Neural cell (in vitro differentiated cells): ENCODE data around the gene EXD3. TPM values are rescaled to one million over a fixed set of nuclear protein-coding genes. Genes with fewer than 3 reads are reported as not detected.

Experiments used
- H2AFZ ChIP-seq: fragments of 200-600, 300-800 bp; sonication (generic), shearing (Covaris generic); 2 replicates; pipeline ENCODE4 v1.6.0; 2014; ENCODE audit warnings: low read depth, mild to moderate bottlenecking, antibody characterized with exemption, low read length, moderate library complexity
- H3F3A ChIP-seq: fragments of 200-600 bp; shearing (Covaris generic); 2 replicates; pipeline ENCODE4 v1.6.1; 2016; ENCODE audit warnings: mild to moderate bottlenecking, moderate library complexity, mixed read lengths, antibody characterized with exemption, low read length; ENCODE audit not compliant: insufficient read depth, poor library complexity, severe bottlenecking
- H3K27ac ChIP-seq: fragments of 200-600, 300-800 bp; sonication (generic), shearing (Covaris generic); 2 replicates; pipeline ENCODE4 v1.5.1; 2014; ENCODE audit warnings: mild to moderate bottlenecking, low read length, moderate library complexity
- H3K27me3 ChIP-seq: fragments of 300-800, 200-600 bp; sonication (generic), shearing (Covaris generic); 2 replicates; pipeline ENCODE4 v1.6.0; 2014; ENCODE audit warnings: mild to moderate bottlenecking, low read depth, low read length, moderate library complexity; ENCODE audit not compliant: insufficient read depth
- H3K36me3 ChIP-seq: fragments of 300-800, 200-600 bp; sonication (generic), shearing (Covaris generic); 2 replicates; pipeline ENCODE4 v1.5.1; 2014; ENCODE audit warnings: mild to moderate bottlenecking, antibody characterized with exemption, low read length, moderate library complexity; ENCODE audit not compliant: insufficient read depth
- H3K4me2 ChIP-seq: fragments of 300-800, 200-600 bp; sonication (generic), shearing (Covaris generic); 2 replicates; pipeline ENCODE4 v1.6.0; 2014; ENCODE audit warnings: mild to moderate bottlenecking, low read length
- H3K4me3 ChIP-seq: fragments of 300-800, 200-600 bp; sonication (generic), shearing (Covaris generic); 2 replicates; pipeline ENCODE4 v1.5.1; 2014; ENCODE audit warnings: mild to moderate bottlenecking, low read length, moderate library complexity
- H3K79me2 ChIP-seq: fragments of 200-600 bp; shearing (Covaris generic); replicated peaks from 2 replicates; pipeline ENCODE4 v1.6.0; 2014; ENCODE audit warnings: mild to moderate bottlenecking, low read length, moderate library complexity; ENCODE audit not compliant: insufficient read depth
- H3K9ac ChIP-seq: fragments of 300-800, 200-600 bp; sonication (generic), shearing (Covaris generic); 2 replicates; pipeline ENCODE4 v1.6.1; 2016; ENCODE audit warnings: mild to moderate bottlenecking, low read length, mixed read lengths
- H3K9me2 ChIP-seq: fragments of 200-600 bp; shearing (Covaris generic); 2 replicates; pipeline ENCODE4 v1.6.1; 2016; ENCODE audit warnings: mild to moderate bottlenecking, low read length, mixed read lengths; ENCODE audit not compliant: insufficient read depth
- H3K9me3 ChIP-seq: fragments of 200-600, 300-800 bp; sonication (generic), shearing (Covaris generic); 2 replicates; pipeline ENCODE4 v1.6.1; 2016; ENCODE audit warnings: mild to moderate bottlenecking, mixed run types, low read length, moderate library complexity, mixed read lengths
- H4K20me1 ChIP-seq: fragments of 200-600 bp; shearing (Covaris generic); 2 replicates; pipeline ENCODE4 v1.6.1; 2016; ENCODE audit warnings: mild to moderate bottlenecking, mixed run types; ENCODE audit not compliant: insufficient read depth
- EP300 ChIP-seq: fragments of 450-650 bp; conservative IDR thresholded peaks from 2 replicates; pipeline ENCODE4 v1.6.1; 2014; ENCODE audit warnings: antibody characterized with exemption, mild to moderate bottlenecking, moderate library complexity; ENCODE audit not compliant: poor library complexity, severe bottlenecking
- EZH2 ChIP-seq: fragments of 200-600, 300-800 bp; shearing (Covaris generic), sonication (generic); IDR thresholded peaks from 2 replicates; pipeline ENCODE4 v1.6.1; 2014; ENCODE audit warnings: antibody characterized with exemption, low read length, borderline replicate concordance, mild to moderate bottlenecking; ENCODE audit not compliant: insufficient read depth, poor library complexity, severe bottlenecking
- MXI1 ChIP-seq: fragments of 450-650 bp; conservative IDR thresholded peaks from 2 replicates; pipeline ENCODE4 v1.6.1; 2014; ENCODE audit warnings: antibody characterized with exemption, mild to moderate bottlenecking; ENCODE audit not compliant: poor library complexity, severe bottlenecking
- POLR2AphosphoS5 ChIP-seq: IDR thresholded peaks from 2 replicates; pipeline ENCODE4 v1.6.1; 2012
- RAD21 ChIP-seq: fragments of 450-650 bp; conservative IDR thresholded peaks from 2 replicates; pipeline ENCODE4 v1.6.1; 2014; ENCODE audit warnings: antibody characterized with exemption, mild to moderate bottlenecking, moderate library complexity
- SMC3 ChIP-seq: fragments of 450-650 bp; conservative IDR thresholded peaks from 2 replicates; pipeline ENCODE4 v1.6.1; 2014; ENCODE audit warnings: antibody characterized with exemption, mild to moderate bottlenecking, moderate library complexity; ENCODE audit not compliant: poor library complexity
- TAF1 ChIP-seq: IDR thresholded peaks from 2 replicates; pipeline ENCODE4 v1.6.1; 2012; ENCODE audit warnings: low read depth
- polyA plus RNA-seq: library from polyadenylated mRNA; depleted of rRNA; stranded (reverse); fragments of >200 nt; gene quantifications from 2 replicates; pipeline ENCODE4 v1.2.3, GENCODE V29; 2014
- TF ChIP-seq, protein P1 (sequence below): fragments of 450-650 bp; IDR thresholded peaks from 2 replicates; pipeline ENCODE4 v1.5.1; 2014; ENCODE audit warnings: antibody characterized with exemption, mild to moderate bottlenecking, moderate library complexity; ENCODE audit not compliant: poor library complexity, severe bottlenecking
- TF ChIP-seq, protein P2 (sequence below): IDR thresholded peaks from 2 replicates; pipeline ENCODE4 v1.6.1; 2012; ENCODE audit warnings: borderline replicate concordance

EXD3 gene
- polyA plus RNA-seq, 1 donor from 2014 or later: 32.9 TPM

DNA sequence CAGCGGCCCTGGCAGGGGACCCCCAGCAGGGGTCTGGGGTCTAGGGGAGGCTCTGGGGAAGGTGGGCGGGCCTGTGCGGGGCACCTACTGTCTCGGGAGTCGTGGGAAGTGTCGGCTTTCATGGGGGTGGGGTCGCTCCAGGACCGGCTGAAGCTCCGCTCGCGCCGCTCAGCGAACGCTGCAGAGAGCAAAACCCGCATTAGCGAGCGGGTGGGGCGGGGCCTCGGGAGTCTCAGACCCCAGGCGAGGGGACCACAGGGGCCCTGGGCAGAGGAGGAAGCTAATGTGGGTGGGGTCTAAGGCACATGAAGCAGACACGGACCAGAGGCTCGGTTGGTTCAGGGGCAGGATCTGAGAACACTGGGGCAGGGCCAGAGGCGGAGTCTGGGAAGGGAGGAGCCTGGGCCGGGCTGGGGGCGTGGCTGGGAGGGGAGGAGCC is 30.7 kb upstream of the EXD3 start:
- H2AFZ ChIP-seq: no peak overlapping the region
- TF ChIP-seq EZH2: no peak
- no peak for TF ChIP-seq SMC3
- TF ChIP-seq TAF1: no peak
- TF ChIP-seq, protein P1, sequence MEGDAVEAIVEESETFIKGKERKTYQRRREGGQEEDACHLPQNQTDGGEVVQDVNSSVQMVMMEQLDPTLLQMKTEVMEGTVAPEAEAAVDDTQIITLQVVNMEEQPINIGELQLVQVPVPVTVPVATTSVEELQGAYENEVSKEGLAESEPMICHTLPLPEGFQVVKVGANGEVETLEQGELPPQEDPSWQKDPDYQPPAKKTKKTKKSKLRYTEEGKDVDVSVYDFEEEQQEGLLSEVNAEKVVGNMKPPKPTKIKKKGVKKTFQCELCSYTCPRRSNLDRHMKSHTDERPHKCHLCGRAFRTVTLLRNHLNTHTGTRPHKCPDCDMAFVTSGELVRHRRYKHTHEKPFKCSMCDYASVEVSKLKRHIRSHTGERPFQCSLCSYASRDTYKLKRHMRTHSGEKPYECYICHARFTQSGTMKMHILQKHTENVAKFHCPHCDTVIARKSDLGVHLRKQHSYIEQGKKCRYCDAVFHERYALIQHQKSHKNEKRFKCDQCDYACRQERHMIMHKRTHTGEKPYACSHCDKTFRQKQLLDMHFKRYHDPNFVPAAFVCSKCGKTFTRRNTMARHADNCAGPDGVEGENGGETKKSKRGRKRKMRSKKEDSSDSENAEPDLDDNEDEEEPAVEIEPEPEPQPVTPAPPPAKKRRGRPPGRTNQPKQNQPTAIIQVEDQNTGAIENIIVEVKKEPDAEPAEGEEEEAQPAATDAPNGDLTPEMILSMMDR: no peak
- no peak for TF ChIP-seq EP300
- no peak for TF ChIP-seq POLR2AphosphoS5
- TF ChIP-seq, protein P2, sequence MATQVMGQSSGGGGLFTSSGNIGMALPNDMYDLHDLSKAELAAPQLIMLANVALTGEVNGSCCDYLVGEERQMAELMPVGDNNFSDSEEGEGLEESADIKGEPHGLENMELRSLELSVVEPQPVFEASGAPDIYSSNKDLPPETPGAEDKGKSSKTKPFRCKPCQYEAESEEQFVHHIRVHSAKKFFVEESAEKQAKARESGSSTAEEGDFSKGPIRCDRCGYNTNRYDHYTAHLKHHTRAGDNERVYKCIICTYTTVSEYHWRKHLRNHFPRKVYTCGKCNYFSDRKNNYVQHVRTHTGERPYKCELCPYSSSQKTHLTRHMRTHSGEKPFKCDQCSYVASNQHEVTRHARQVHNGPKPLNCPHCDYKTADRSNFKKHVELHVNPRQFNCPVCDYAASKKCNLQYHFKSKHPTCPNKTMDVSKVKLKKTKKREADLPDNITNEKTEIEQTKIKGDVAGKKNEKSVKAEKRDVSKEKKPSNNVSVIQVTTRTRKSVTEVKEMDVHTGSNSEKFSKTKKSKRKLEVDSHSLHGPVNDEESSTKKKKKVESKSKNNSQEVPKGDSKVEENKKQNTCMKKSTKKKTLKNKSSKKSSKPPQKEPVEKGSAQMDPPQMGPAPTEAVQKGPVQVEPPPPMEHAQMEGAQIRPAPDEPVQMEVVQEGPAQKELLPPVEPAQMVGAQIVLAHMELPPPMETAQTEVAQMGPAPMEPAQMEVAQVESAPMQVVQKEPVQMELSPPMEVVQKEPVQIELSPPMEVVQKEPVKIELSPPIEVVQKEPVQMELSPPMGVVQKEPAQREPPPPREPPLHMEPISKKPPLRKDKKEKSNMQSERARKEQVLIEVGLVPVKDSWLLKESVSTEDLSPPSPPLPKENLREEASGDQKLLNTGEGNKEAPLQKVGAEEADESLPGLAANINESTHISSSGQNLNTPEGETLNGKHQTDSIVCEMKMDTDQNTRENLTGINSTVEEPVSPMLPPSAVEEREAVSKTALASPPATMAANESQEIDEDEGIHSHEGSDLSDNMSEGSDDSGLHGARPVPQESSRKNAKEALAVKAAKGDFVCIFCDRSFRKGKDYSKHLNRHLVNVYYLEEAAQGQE: no peak
- TF ChIP-seq RAD21: no peak
- no peak for TF ChIP-seq MXI1
- H3F3A ChIP-seq: no peaks in the 10 kb centered on the region
- H3K4me2 ChIP-seq: no peak overlapping the region
- no peaks in the 10 kb centered on the region for H3K9me3 ChIP-seq
- no peaks in the 10 kb centered on the region for H3K36me3 ChIP-seq
- no peaks in the 10 kb centered on the region for H3K27me3 ChIP-seq
- no peaks in the 10 kb centered on the region for H4K20me1 ChIP-seq
- H3K27ac ChIP-seq: no peak overlapping the region
- no peaks in the 10 kb centered on the region for H3K9me2 ChIP-seq
- no peaks in the 10 kb centered on the region for H3K79me2 ChIP-seq
- H3K4me3 ChIP-seq: no peak overlapping the region
- no peak overlapping the region for H3K9ac ChIP-seq

DNA sequence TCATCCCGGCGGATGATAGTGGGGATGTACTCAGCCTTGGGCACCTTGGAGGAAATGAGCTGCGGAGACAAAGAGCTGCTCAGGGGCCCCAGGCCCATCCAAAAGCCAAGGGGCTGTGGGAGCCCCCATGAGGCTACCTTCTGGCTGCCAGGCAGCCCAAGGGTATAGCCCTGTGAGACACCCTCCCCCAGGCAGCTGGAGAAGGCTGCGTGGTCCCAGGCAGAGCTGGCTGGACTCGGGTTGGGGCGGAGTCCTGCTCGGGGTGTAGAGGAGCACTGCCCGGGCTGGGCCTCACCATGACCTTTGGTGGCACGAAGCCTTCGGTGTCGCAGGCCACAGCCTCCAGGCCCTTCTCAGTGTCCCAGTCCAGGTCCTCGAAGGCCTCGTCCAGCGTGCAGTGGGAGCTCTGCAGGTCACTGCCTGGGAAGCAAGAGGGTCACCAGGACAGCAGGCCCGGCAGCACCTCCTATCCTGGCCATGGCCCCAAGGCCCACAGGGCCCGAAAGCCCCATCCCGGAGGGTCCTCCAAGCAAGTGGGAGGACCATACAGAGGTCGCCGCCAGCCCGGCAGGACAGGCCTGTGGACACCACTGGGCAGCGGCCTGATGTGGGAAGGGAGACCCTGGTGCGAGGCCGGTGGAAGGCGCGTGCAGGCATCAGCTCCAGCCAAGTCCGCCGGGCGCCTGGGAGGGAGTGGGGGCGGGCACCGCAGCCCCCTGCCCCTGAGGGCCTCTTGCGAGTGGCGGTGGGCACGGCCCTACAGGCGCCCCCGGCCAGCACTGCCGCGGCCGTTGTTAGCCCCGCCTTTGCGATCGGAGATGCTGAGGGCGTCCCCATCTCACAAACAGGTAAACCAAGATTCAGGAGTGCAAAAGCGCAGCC is 30.0 kb upstream of the EXD3 start:
- no peaks in the 10 kb centered on the region for H3K27me3 ChIP-seq
- no peak overlapping the region for H3K4me3 ChIP-seq
- H3F3A ChIP-seq: no peaks in the 10 kb centered on the region
- H2AFZ ChIP-seq: no peak overlapping the region
- no peaks in the 10 kb centered on the region for H3K36me3 ChIP-seq
- no peaks in the 10 kb centered on the region for H3K9me3 ChIP-seq
- no peak overlapping the region for H3K4me2 ChIP-seq
- no peaks in the 10 kb centered on the region for H4K20me1 ChIP-seq
- H3K27ac ChIP-seq: no peak overlapping the region
- TF ChIP-seq POLR2AphosphoS5 (no peak), RAD21 (no peak), EZH2 (no peak), EP300 (no peak), SMC3 (no peak), MXI1 (no peak), TAF1 (no peak)
- TF ChIP-seq, protein P2: no peak
- TF ChIP-seq, protein P1: no peak
- no peak overlapping the region for H3K9ac ChIP-seq
- H3K9me2 ChIP-seq: no peaks in the 10 kb centered on the region
- no peaks in the 10 kb centered on the region for H3K79me2 ChIP-seq
